ENCODE data around the gene PLAC8. TPM values are rescaled to one million over a fixed set of nuclear protein-coding genes. Genes with fewer than 3 reads are reported as not detected.
"Not testable (repeated sequence)": the region's sequence is repeated elsewhere in the genome, so short reads cannot be mapped to it uniquely, and the experiment has no call there.

Gene PLAC8
- total RNA-seq, 1 donor from 2014 or later, result 17.5 TPM

GRCh38 chr4:83112678-83113428, 1.7 kb downstream of the PLAC8 start:
- DNase-seq (ENCODE audit: low read depth), result peak; percentile 19

- DNase-seq (ENCODE audit: low read depth), result no peak
These were observed 2.3 kb downstream of the PLAC8 start for GRCh38 chr4:83112231-83112630.

GRCh38 chr4:83111751-83112141, 2.8 kb downstream of the PLAC8 start:
- not testable (repeated sequence) for DNase-seq (ENCODE audit: low read depth)

- no peak for DNase-seq (ENCODE audit: low read depth)
These were observed 3.4 kb downstream of the PLAC8 start for GRCh38 chr4:83110970-83111750.

- peak; percentile 86 for DNase-seq (ENCODE audit: low read depth)
These were observed 4.1 kb downstream of the PLAC8 start for GRCh38 chr4:83110223-83110945.

- peak; percentile 46 for DNase-seq (ENCODE audit: low read depth)
These were observed 4.9 kb downstream of the PLAC8 start for GRCh38 chr4:83109480-83110222.

- DNase-seq (ENCODE audit: low read depth), result no peak
These were observed 6.2 kb downstream of the PLAC8 start for GRCh38 chr4:83108101-83108861.

- DNase-seq (ENCODE audit: low read depth), result no peak
These were observed 6.9 kb downstream of the PLAC8 start for GRCh38 chr4:83107631-83108030.

- DNase-seq (ENCODE audit: low read depth), result no peak
These were observed 9.5 kb downstream of the PLAC8 start for GRCh38 chr4:83104991-83105390.

GRCh38 chr4:83096397-83096796, 18.1 kb downstream of the PLAC8 start:
- no peak for DNase-seq (ENCODE audit: low read depth)

- no peak for DNase-seq (ENCODE audit: low read depth)
These were observed 21.4 kb downstream of the PLAC8 start for GRCh38 chr4:83093060-83093640.

- no peak for DNase-seq (ENCODE audit: low read depth)
These were observed 24.9 kb downstream of the PLAC8 start for GRCh38 chr4:83089410-83090157.

GRCh38 chr4:83084956-83085355, 29.6 kb downstream of the PLAC8 start:
- DNase-seq (ENCODE audit: low read depth), result peak; percentile 32

- peak; percentile 54 for DNase-seq (ENCODE audit: low read depth)
These were observed 30.5 kb downstream of the PLAC8 start for GRCh38 chr4:83083925-83084475.

GRCh38 chr4:83082777-83083176, 31.8 kb downstream of the PLAC8 start:
- no peak for DNase-seq (ENCODE audit: low read depth)

- DNase-seq (ENCODE audit: low read depth), result no peak
These were observed 34.0 kb downstream of the PLAC8 start for GRCh38 chr4:83080561-83080960.

GRCh38 chr4:83075311-83076095, 39.0 kb downstream of the PLAC8 start:
- DNase-seq (ENCODE audit: low read depth), result peak; percentile 68

GRCh38 chr4:83074783-83075182, 39.7 kb downstream of the PLAC8 start:
- peak; percentile 35 for DNase-seq (ENCODE audit: low read depth)

Data from myocyte (in vitro differentiated cells).